Heart right ventricle (tissue), 16 donors: ENCODE results near the gene VTN. TPM values are rescaled to one million over a fixed set of nuclear protein-coding genes. Genes with fewer than 3 reads are reported as not detected.

ENCODE experiments used
- ATAC-seq, 8 donors: fragments of 200-7000 bp; cut with Tn5 transposase; one replicate each; pipeline ENCODE4 v1.9.1; 2020; ENCODE audit warnings: mild to moderate bottlenecking in 8 of 8, moderate library complexity in 8 of 8, moderate number of reproducible peaks in 1 of 8
- DNase-seq, 2 donors: peaks; one replicate each; pipeline ENCODE4 v3.0.0-alpha.2; 2020
- H3K27ac ChIP-seq, 10 donors: fragments of 200-600 bp; sonication (generic) in 2 of 10; one replicate each; pipeline versions ENCODE4 v1.5.0 to v1.8.0; 2020 to 2022; ENCODE audit warnings: mild to moderate bottlenecking in 3 of 10
- H3K27me3 ChIP-seq, 7 donors: fragments of 200-600 bp; one replicate each; pipeline ENCODE4 v1.8.0; 2021 to 2022; ENCODE audit warnings: mild to moderate bottlenecking in 2 of 7
- H3K36me3 ChIP-seq, 9 donors: fragments of 200-600 bp; sonication (generic) in 1 of 9; one replicate each; pipeline versions ENCODE4 v1.5.0 to v1.8.0; 2020 to 2022; ENCODE audit warnings: mild to moderate bottlenecking in 2 of 9
- H3K4me1 ChIP-seq, 9 donors: fragments of 200-600 bp; sonication (generic) in 1 of 9; one replicate each; pipeline versions ENCODE4 v1.5.0 to v1.8.0; 2020 to 2022; ENCODE audit warnings: mild to moderate bottlenecking in 4 of 9
- H3K4me3 ChIP-seq, 10 donors: fragments of 200-600 bp; sonication (generic) in 2 of 10; one replicate each; pipeline versions ENCODE4 v1.5.0 to v1.8.0; 2020 to 2022; ENCODE audit warnings: mild to moderate bottlenecking in 7 of 10, moderate library complexity in 2 of 10
- H3K9me3 ChIP-seq, 11 donors: fragments of 200-600 bp in 10 of 11; sonication (generic) in 2 of 11; one replicate each; pipeline versions ENCODE4 v1.5.0 to v1.8.0; 2013 to 2022; ENCODE audit warnings: mild to moderate bottlenecking in 2 of 11, control low read depth in 1 of 11, moderate library complexity in 1 of 11
- CTCF ChIP-seq, 9 donors: fragments of 200-600 bp; sonication (generic) in 2 of 9; IDR thresholded peaks; one replicate each; pipeline versions ENCODE4 v1.5.0 to v1.8.0; 2021 to 2022; ENCODE audit warnings: antibody characterized with exemption in 9 of 9, mild to moderate bottlenecking in 5 of 9, moderate library complexity in 1 of 9
- WGBS, 2 donors: extraction: QIAGEN DNeasy Blood & Tissue Kit; methylation state at CpG; one replicate each; pipeline ENCODE4 v1.1.7; 2013; ENCODE audit warnings: inconsistent platforms in 1 of 2; 5-methylcytosine and 5-hydroxymethylcytosine counted together
- intact Hi-C, 10 donors: fragments of 100-400 bp; cut with DNase I; formaldehyde crosslinking; loops; one replicate each; pipeline versions ENCODE4 v1.11.1 to v1.14.2; 2022
- long read RNA-seq, 3 donors: library from polyadenylated mRNA; unstranded; transcript quantifications; one replicate each; pipeline ENCODE4 v2.0.0, GENCODE V29; 2020 to 2021
- polyA plus RNA-seq, 2 donors: library from polyadenylated mRNA; stranded (reverse); fragments of 200-250 nt; gene quantifications; one replicate each; pipeline ENCODE4 v1.2.3, GENCODE V29; 2013
- total RNA-seq, 10 donors: library from RNA; stranded (reverse); fragmentation: NEBNext Ultra II Directional in 3 of 10; extraction: Animal tissue kit (Norgen Biotek cat#: 25700) in 3 of 10; gene quantifications; one replicate each; pipeline versions ENCODE4 v1.2.1 to v1.2.4, GENCODE V29; 2021 to 2023
- donor health status: Arrhythmogenic right ventricular cardiomyopathy.
- donor health status: ischemic (EF 13 %, LVEDD 7.1; RV severe dilation, severe dysfunction).
- donor health status: healthy with polysubstance abuse.
- donor health status: DM: no; HTN: yes; CAD: no.
- donor health status: DM: no; HTN: no; CAD: no.
- donor health status: ischemic (EF 25% LVEDD 6.9; RV normal size, moderate dysfunction).
- donor health status: ischemic (EF 25% LVEDD 5.7; RV mildly dilated, moderate dysfunction).
- donor health status: healthy.
- donor health status: DM: yes; HTN: yes; CAD: no.
- donor health status: Ischemic cardiomyopathy.
- donor health status: ischemic (EF 35%, LVEDD 5.7; RV mildly dilated, moderate dysfunction).
- donor health status: nonischemic (EF 11% LVEDD 7.7; RV severe dilation, severe dysfunction).
- donor health status: DM: yes; HTN: yes; CAD: no.
- donor health status: PGD.
- donor health status: ischemic (EF 29% LVEDD 5.4; RV normal size, mild dysfunction).
- donor health status: nonischemic (EF 23%, LVEDD 6.1; RV moderate dilation, normal function).

Gene VTN
- total RNA-seq (100 to 1,000 TPM in 1 of 10 donors, 10 to 100 TPM in 9; 44.8 to 121 (median 67.0) TPM), polyA plus RNA-seq (10 to 100 TPM; 26.3 to 27.8 TPM)
- long read RNA-seq, donor 1, transcript VTN-201 (8 exons, 2,149 nt), result major isoform, 110 of 133 reads
- long read RNA-seq, donor 1, partial matches to known transcripts, result 16 of 133 reads
- long read RNA-seq, donor 1, other reads (novel, unspliced or antisense), result 7 of 133 reads
- long read RNA-seq, donor 2, transcript VTN-201 (8 exons, 2,149 nt), result major isoform, 140 of 169 reads
- long read RNA-seq, donor 2, partial matches to known transcripts, result 22 of 169 reads
- long read RNA-seq, donor 2, other reads (novel, unspliced or antisense), result 7 of 169 reads
- long read RNA-seq, donor 3, transcript VTN-201 (8 exons, 2,149 nt), result major isoform, 165 of 182 reads
- long read RNA-seq, donor 3, partial matches to known transcripts, result 7 of 182 reads
- long read RNA-seq, donor 3, other reads (novel, unspliced or antisense), result 10 of 182 reads

- TF ChIP-seq CTCF (IDR thresholded peaks at IDR 0.05), result peak in 1 of 9 donors; percentile 9
- H3K9me3 ChIP-seq, result no peaks in the 10 kb centered on the region
- peak; percentile 14 to 74 (median 53) for ATAC-seq
- H3K27ac ChIP-seq, result peak within 1 kb of the TSS; percentile 4 to 85 (median 79)
- peak in 1 of 2 donors; percentile 63 for DNase-seq
- H3K27me3 ChIP-seq, result peaks cover 0 to 22% (median 0%) of the 10 kb centered on the region in 7 donors
- intact Hi-C loops, result no loop called here
- 22 to 29% methylated on average over 8 of the region's 8 CpGs for WGBS, 2 donors
- peak within 1 kb of the TSS in 9 of 10 donors; percentile 48 to 78 (median 66) for H3K4me3 ChIP-seq
- H3K4me1 ChIP-seq, result peaks cover 4 to 40% (median 29%) of the 10 kb centered on the region in 9 donors
- H3K36me3 ChIP-seq, result peaks cover 0 to 6% (median 0%) of the 10 kb centered on the region in 9 donors
Observed at GRCh38 chr17:28370035-28370743, at the start of gene VTN. TSS of gene VTN (minus strand) at chr17:28370307. CDS start at chr17:28370203, 104 bp downstream.

- ATAC-seq, result peak; percentile 20 to 88 (median 74)
Observed at GRCh38 chr17:28416703-28417311, 46.7 kb upstream of the VTN start.

DNA sequence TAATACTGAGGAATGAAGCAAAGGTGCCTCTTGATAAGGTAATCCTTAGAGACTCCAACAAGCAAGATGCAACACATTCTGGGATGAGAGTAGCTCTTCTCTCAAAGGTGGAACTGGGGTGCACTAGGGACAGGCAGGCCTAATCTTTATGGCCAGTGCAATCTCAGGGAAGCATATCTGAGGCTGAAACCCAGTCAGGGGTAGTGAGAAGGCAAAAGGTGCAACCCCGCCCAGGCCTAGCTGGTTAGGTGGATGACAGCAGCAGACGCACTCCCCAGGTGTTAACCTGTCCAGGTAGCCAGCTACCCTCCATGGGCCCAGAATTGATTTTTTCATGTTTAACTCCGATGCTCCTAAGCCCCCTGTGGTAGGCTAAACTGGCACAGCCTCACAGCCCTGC, 45.8 kb upstream of the VTN start:
- intact Hi-C loops, result no loop called here
- H3K36me3 ChIP-seq, result no peaks in the 10 kb centered on the region
- no peaks in the 10 kb centered on the region for H3K9me3 ChIP-seq
- ATAC-seq (no peak), DNase-seq (no peak)
- TF ChIP-seq CTCF (IDR thresholded peaks at IDR 0.05), result no peak
- no peak overlapping the region for H3K4me3 ChIP-seq
- peaks cover 0 to 37% (median 8%) of the 10 kb centered on the region in 7 donors for H3K27me3 ChIP-seq
- H3K27ac ChIP-seq, result no peak overlapping the region
- H3K4me1 ChIP-seq, result peaks cover 0 to 4% (median 0%) of the 10 kb centered on the region in 9 donors
- 89 to 92% methylated on average over 3 of the region's 3 CpGs for WGBS, 2 donors

More at GRCh38 chr17:28416703-28417311, 46.7 kb upstream of the VTN start:
- WGBS, 2 donors, result 14% methylated on average over 13 of the region's 13 CpGs
- no peak overlapping the region for H3K27ac ChIP-seq
- H3K4me3 ChIP-seq, result no peak overlapping the region
- H3K9me3 ChIP-seq, result no peaks in the 10 kb centered on the region
- intact Hi-C loops, result no loop called here
- no peaks in the 10 kb centered on the region for H3K36me3 ChIP-seq
- peak; percentile 30 to 86 (median 67) for TF ChIP-seq CTCF (IDR thresholded peaks at IDR 0.05)
- H3K27me3 ChIP-seq, result peaks cover 0 to 35% (median 8%) of the 10 kb centered on the region in 7 donors
- DNase-seq, result peak in 1 of 2 donors; percentile 65
- H3K4me1 ChIP-seq, result peaks cover 0 to 4% (median 0%) of the 10 kb centered on the region in 9 donors

DNA sequence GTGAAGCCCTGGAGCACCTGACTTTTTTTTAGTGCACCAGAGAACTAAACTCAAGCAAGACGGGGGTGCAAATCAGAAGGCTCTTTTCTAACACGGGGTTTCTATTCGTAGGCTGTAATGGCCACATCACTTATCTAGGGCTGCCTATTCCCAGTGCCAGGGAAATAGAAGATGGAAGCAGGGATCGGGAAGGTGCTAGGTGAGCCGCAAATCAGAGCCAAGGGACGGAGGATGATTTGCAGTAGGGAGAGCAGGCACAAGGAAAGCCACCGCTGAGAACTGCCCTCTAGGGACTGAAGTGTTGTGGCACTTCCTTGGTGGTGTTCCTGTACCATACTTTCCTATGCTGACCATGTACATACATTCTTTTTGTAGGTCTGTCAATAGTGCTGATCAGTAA, 43.7 kb upstream of the VTN start:
- peaks cover 0 to 4% (median 0%) of the 10 kb centered on the region in 9 donors for H3K4me1 ChIP-seq
- WGBS, 2 donors, result 60 to 62% methylated on average over 7 of the region's 7 CpGs
- peaks cover 0 to 34% (median 8%) of the 10 kb centered on the region in 7 donors for H3K27me3 ChIP-seq
- no peak for TF ChIP-seq CTCF (IDR thresholded peaks at IDR 0.05)
- H3K27ac ChIP-seq, result no peak overlapping the region
- ATAC-seq, result no peak
- H3K36me3 ChIP-seq, result no peaks in the 10 kb centered on the region
- no peaks in the 10 kb centered on the region for H3K9me3 ChIP-seq
- intact Hi-C loops, result no loop called here
- H3K4me3 ChIP-seq, result no peak overlapping the region
- no peak for DNase-seq
